Natural killer cell (primary cell): ENCODE data around the gene NPC1. TPM values are rescaled to one million over a fixed set of nuclear protein-coding genes. Genes with fewer than 3 reads are reported as not detected.

ENCODE experiments used
- ATAC-seq, 3 donors: fragments of 150-1000 bp in 2 of 3; fragments of 200-7000 bp in 1 of 3; cut with Tn5 transposase; 1 replicate in 1 of 3; 2 replicates in 2 of 3; pipeline ENCODE4 v1.10.0; 2021; ENCODE audit warnings: mild to moderate bottlenecking in 2 of 3, moderate library complexity in 2 of 3
- DNase-seq, 2 donors: peaks; one replicate each; pipeline versions ENCODE4 v3.0.0 to v3.0.0-alpha.2; 2013 to 2021; ENCODE audit warnings: mixed read lengths in 1 of 2
- H3K27ac ChIP-seq: one replicate; pipeline ENCODE4 v1.5.1; 2013; ENCODE audit warnings: mild to moderate bottlenecking, low read length
- H3K27me3 ChIP-seq: one replicate; pipeline ENCODE4 v1.6.1; 2013; ENCODE audit warnings: low read length; ENCODE audit not compliant: control insufficient read depth, insufficient read depth
- H3K36me3 ChIP-seq: one replicate; pipeline ENCODE4 v1.6.1; 2013; ENCODE audit warnings: low read length; ENCODE audit not compliant: control insufficient read depth, insufficient read depth
- H3K4me1 ChIP-seq: one replicate; pipeline ENCODE4 v1.6.1; 2013; ENCODE audit warnings: low read length; ENCODE audit not compliant: control insufficient read depth, insufficient read depth
- H3K4me3 ChIP-seq: one replicate; pipeline ENCODE4 v1.5.1; 2013; ENCODE audit warnings: low read length
- H3K9me3 ChIP-seq: one replicate; pipeline ENCODE4 v1.6.1; 2013; ENCODE audit warnings: low read length; ENCODE audit not compliant: control insufficient read depth, insufficient read depth
- H3K27ac Mint-ChIP-seq, 2 donors: one replicate each; pipeline ENCODE4 v1.8.0; 2022; ENCODE audit warnings: mild to moderate bottlenecking in 2 of 2, mixed read lengths in 2 of 2, moderate library complexity in 1 of 2
- H3K27me3 Mint-ChIP-seq, 2 donors: one replicate each; pipeline ENCODE4 v1.8.0; 2022; ENCODE audit warnings: low read depth in 2 of 2, mixed read lengths in 2 of 2
- H3K36me3 Mint-ChIP-seq: one replicate; pipeline ENCODE4 v1.8.0; 2022; ENCODE audit warnings: mixed read lengths
- H3K4me1 Mint-ChIP-seq, 2 donors: one replicate each; pipeline ENCODE4 v1.8.0; 2022; ENCODE audit warnings: mixed read lengths in 2 of 2
- H3K4me3 Mint-ChIP-seq: one replicate; pipeline ENCODE4 v1.8.0; 2022; ENCODE audit warnings: mild to moderate bottlenecking, moderate library complexity, mixed read lengths
- H3K9me3 Mint-ChIP-seq, 2 donors: one replicate each; pipeline ENCODE4 v1.8.0; 2022; ENCODE audit warnings: mixed read lengths in 2 of 2
- CTCF ChIP-seq: fragments of 200-600 bp; IDR thresholded peaks from one replicate; pipeline ENCODE4 v1.8.0; 2022; ENCODE audit warnings: antibody characterized with exemption
- WGBS: methylation state at CpG from one replicate; pipeline ENCODE4 v1.1.7; 2013; ENCODE audit warnings: missing lambda C conversion rate; ENCODE audit not compliant: insufficient coverage; 5-methylcytosine and 5-hydroxymethylcytosine counted together
- intact Hi-C: fragments of 100-400 bp; cut with micrococcal nuclease; formaldehyde crosslinking; loops from one replicate; pipeline ENCODE4 v1.14.2; 2022
- total RNA-seq, 4 donors: library from RNA; stranded (reverse); fragments of 120-200 nt in 1 of 4; gene quantifications; one replicate each; pipeline versions ENCODE4 v1.2.3 to v1.2.4, GENCODE V29; 2013 to 2022

NPC1 gene
- total RNA-seq, 3 donors from 2014 or later (not counting 1 experiment from before 2014, with no cell fraction given), result 143 to 203 (median 173) TPM

GRCh38 chr18:23548275-23548674 lies 38.0 kb downstream of the NPC1 start:
- no peak for ATAC-seq
- Histone ChIP-seq H3K4me1 (no peaks in the 10 kb centered on the region), H3K9me3 (no peaks in the 10 kb centered on the region), H3K36me3 (peaks cover 85% of the 10 kb centered on the region), H3K27me3 (no peaks in the 10 kb centered on the region), H3K4me3 (no peak overlapping the region), H3K27ac (no peak overlapping the region)
- peak overlapping the region; percentile 2 to 15 for H3K27ac Mint-ChIP-seq
- H3K4me1 Mint-ChIP-seq, result peaks cover 16 to 20% of the 10 kb centered on the region in 2 donors
- WGBS, result 92% methylated on average over 2 of the region's 2 CpGs
- intact Hi-C loops, result no loop called here
- no peak overlapping the region for H3K4me3 Mint-ChIP-seq
- no peak for DNase-seq
- TF ChIP-seq CTCF, result no peak
- no peaks in the 10 kb centered on the region for H3K27me3 Mint-ChIP-seq
- H3K9me3 Mint-ChIP-seq, result no peaks in the 10 kb centered on the region
- peaks cover 32% of the 10 kb centered on the region for H3K36me3 Mint-ChIP-seq

GRCh38 chr18:23547846-23548245 lies 38.5 kb downstream of the NPC1 start:
- H3K4me1 Mint-ChIP-seq, result peaks cover 16 to 20% of the 10 kb centered on the region in 2 donors
- WGBS, result 100% methylated on average over 1 of the region's 3 CpGs
- ATAC-seq, result no peak
- intact Hi-C loops, result loop anchor here (2.0 kb wide), 1 partner anchor 39 kb away; the partner anchor contains the start of gene NPC1
- Histone ChIP-seq H3K27me3 (no peaks in the 10 kb centered on the region), H3K9me3 (no peaks in the 10 kb centered on the region), H3K36me3 (peaks cover 82% of the 10 kb centered on the region), H3K27ac (no peak overlapping the region), H3K4me3 (no peak overlapping the region), H3K4me1 (no peaks in the 10 kb centered on the region)
- peaks cover 33% of the 10 kb centered on the region for H3K36me3 Mint-ChIP-seq
- no peaks in the 10 kb centered on the region for H3K27me3 Mint-ChIP-seq
- DNase-seq, result no peak
- no peaks in the 10 kb centered on the region for H3K9me3 Mint-ChIP-seq
- peak overlapping the region; percentile 2 to 15 for H3K27ac Mint-ChIP-seq
- no peak for TF ChIP-seq CTCF
- H3K4me3 Mint-ChIP-seq, result no peak overlapping the region

GRCh38 chr18:23547306-23547705 lies 39.0 kb downstream of the NPC1 start:
- Mint-ChIP-seq H3K27ac (peak overlapping the region; percentile 15 to 75), H3K27me3 (no peaks in the 10 kb centered on the region), H3K9me3 (no peaks in the 10 kb centered on the region), H3K4me1 (peaks cover 16 to 20% of the 10 kb centered on the region in 2 donors), H3K36me3 (peaks cover 29% of the 10 kb centered on the region), H3K4me3 (no peak overlapping the region)
- Histone ChIP-seq H3K27me3 (no peaks in the 10 kb centered on the region), H3K4me3 (no peak overlapping the region), H3K4me1 (no peaks in the 10 kb centered on the region), H3K36me3 (peaks cover 83% of the 10 kb centered on the region), H3K9me3 (no peaks in the 10 kb centered on the region), H3K27ac (no peak overlapping the region)
- 88% methylated on average over 3 of the region's 3 CpGs for WGBS
- no peak for ATAC-seq
- no peak for DNase-seq
- no peak for TF ChIP-seq CTCF
- intact Hi-C loops, result loop anchor here (2.0 kb wide), 1 partner anchor 39 kb away; the partner anchor contains the start of gene NPC1

GRCh38 chr18:23545247-23545789 lies 41.0 kb downstream of the NPC1 start:
- no peaks in the 10 kb centered on the region for H3K9me3 Mint-ChIP-seq
- no peak overlapping the region for H3K27ac Mint-ChIP-seq
- peaks cover 25 to 26% of the 10 kb centered on the region in 2 donors for H3K4me1 Mint-ChIP-seq
- WGBS, result 96% methylated on average over 13 of the region's 13 CpGs
- no peak overlapping the region for H3K4me3 Mint-ChIP-seq
- DNase-seq (no peak), ATAC-seq (no peak)
- Histone ChIP-seq H3K9me3 (no peaks in the 10 kb centered on the region), H3K4me1 (peaks cover 11% of the 10 kb centered on the region), H3K36me3 (peaks cover 83% of the 10 kb centered on the region), H3K27ac (no peak overlapping the region), H3K4me3 (no peak overlapping the region), H3K27me3 (no peaks in the 10 kb centered on the region)
- H3K27me3 Mint-ChIP-seq, result no peaks in the 10 kb centered on the region
- no peak for TF ChIP-seq CTCF
- intact Hi-C loops, result no loop called here
- H3K36me3 Mint-ChIP-seq, result peaks cover 25% of the 10 kb centered on the region
